Glomerular endothelial cell (primary cell): ENCODE data around the gene NFIA. TPM values are rescaled to one million over a fixed set of nuclear protein-coding genes. Genes with fewer than 3 reads are reported as not detected.

Experiments used
- DNase-seq: peaks from one replicate; pipeline ENCODE4 v3.0.0-alpha.2; 2011; ENCODE audit warnings: low read depth, low spot score; ENCODE audit errors: extremely low read depth
- total RNA-seq: library from RNA; depleted of rRNA; stranded (reverse); fragments of >200 nt; gene quantifications from 2 replicates; pipeline ENCODE4 v1.2.3, GENCODE V29; 2015

NFIA gene
- total RNA-seq, 1 donor from 2014 or later, result 18.4 TPM

DNA sequence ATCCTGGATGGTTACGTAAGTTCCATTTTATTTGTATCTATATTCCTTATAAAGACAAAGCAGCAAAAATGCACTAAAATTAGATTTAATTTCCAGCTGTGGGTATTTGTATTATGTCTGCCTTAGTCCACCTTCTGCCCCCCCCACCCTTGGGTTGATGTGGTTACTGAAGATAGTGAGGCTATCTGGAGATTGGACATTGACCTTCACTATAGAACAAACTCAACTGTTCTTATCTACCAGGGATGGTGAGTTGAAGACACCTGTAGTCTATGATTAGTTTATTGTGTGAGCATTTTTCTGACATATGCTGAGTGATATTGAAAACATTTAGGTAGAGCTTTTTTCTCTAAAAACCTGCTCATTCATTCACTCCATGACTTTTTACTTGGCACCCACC, 122.2 kb downstream of the NFIA start:
- no peak for DNase-seq

DNA sequence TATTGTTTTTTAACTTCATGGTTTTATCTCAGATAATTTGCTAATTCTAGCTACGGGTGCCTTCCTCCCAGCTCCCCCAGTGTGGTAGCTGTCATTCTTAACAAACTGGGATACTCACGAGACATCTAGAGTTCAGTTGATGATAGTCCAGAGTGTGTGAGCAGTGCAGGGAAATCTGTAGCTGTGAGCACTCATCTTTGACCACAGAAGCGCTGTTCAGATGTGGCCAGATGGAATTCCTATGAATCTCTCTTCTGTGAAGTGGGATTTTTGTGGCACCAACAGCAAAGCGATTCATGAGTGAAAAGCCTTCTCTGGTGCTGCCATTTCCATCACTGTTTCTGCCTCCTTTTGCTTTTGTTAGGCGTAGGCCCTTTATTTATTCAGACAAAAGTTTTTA, 125.1 kb downstream of the NFIA start:
- no peak for DNase-seq

DNA sequence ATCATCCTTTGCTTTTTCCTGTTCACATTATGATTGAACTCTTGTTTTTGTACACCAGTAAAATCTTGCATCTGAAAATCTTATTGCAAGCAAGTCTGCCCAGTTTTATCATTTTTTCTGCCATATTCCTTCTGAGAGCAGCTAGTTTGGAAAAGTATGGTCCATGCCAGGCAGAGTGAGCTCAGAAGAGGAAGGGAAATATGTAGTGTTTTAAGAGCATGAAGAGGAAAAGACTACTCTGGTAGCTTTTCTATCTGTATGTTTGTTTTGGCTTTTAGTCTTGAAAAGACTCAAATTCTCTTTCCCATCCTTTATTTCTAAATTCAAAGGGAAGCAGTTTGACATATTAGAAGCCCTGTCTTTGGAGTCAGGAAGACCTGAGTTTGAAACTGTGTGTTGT, 125.8 kb downstream of the NFIA start:
- DNase-seq, result no peak

DNA sequence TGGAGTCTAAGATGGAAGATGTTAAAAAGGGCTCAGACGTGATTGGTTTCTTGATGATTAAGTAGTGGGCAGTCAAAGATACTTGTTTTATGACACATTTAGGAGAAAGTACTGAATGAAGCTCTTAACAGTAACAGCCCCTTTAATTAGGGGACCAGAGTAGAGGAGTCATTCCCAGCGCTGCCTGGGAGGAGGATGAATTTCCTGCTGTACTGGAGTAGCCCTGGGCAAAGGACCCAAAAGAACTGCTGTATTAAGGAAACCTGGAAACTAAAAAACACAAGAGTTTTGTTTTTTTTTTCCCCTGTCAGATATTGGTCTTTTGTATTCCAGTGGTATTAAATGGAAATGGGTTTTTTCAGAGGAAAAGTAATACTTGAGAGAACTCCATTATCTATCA, 126.5 kb downstream of the NFIA start:
- DNase-seq, result no peak

DNA sequence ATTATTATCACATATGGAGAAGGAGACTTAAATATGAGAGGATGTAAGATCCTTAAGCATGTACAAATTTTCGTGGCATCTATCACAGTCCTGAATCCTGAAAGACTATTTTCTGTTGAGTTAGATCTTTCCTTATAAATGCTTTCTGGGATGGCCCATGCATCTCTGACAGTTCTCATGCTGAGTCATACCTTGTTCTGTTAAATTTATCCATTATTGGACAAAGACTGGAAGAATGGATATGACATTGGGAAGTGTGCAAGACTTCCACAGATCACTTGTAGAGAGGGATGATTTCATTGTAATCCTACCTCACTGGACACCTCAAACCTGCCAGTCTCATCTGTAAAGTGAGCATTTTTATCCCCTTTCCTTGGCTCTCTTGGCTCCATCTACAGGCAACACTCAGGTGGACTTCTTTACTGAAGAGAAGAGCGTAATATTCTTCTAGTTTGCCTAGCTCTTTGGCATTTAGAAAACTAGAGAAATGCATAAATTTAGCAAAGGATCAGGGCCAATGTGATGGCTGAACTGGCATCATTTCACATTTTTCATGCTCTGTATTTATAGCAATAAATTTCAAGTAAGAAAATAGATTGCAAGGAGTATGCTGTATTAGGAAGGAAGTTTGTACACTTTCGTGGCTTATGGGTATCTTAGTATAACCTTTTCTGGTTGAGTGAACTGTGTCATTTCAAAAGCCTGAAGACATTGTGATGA, 128.2 kb downstream of the NFIA start:
- DNase-seq, result no peak

DNA sequence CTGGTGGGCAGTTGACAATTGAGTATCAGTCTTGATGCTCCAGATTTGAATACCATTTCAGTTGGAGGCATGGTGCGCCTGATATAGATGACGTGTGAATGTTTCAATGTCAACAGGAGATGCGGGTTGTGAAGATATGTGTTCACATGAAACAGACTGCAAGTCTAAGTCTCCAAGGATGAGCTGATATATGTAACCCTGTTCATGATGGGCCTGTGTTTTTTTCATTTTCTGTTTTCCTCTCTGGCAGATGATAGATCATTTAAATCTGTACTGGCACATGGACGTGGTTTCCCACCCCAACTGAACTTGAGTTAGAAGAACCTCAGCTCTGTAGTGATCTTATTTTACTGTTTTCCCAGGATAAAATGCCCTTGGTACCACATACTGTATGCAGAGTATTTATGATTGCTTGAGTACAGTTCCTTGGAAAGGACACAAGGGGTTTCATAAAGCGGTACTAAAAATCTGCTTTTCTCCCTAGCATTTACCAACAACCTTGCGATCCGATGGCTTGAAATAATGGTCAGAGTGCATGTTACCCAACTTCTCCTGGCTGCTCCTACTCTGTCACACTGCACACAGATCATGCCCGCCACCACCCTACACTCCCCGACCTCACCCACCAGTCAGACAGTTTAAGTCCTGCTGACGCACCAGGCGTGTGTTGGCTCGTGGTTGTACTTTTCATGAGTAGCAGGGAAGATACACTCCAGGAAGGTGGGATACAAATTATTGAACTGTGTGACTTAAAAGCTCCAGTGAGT, 131.1 kb downstream of the NFIA start:
- DNase-seq, result no peak

DNA sequence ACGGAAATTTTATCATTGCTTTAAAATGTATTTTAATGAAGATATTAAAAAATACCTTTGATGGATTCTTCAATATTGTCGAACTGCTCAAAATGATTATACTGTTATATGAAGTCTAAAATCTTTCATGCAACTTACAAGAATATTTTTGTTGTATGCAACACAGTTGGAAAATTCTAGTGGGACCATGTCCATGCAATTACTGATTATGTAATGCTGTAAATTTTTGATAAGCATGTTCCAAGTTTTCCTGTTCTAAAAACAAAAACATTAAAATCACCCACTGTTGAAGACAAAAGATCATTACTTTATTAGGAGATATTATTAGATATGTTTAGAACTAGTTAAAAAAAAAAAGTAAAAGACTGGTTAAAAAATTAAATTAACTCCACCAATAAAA, 132.8 kb downstream of the NFIA start:
- DNase-seq, result no peak

DNA sequence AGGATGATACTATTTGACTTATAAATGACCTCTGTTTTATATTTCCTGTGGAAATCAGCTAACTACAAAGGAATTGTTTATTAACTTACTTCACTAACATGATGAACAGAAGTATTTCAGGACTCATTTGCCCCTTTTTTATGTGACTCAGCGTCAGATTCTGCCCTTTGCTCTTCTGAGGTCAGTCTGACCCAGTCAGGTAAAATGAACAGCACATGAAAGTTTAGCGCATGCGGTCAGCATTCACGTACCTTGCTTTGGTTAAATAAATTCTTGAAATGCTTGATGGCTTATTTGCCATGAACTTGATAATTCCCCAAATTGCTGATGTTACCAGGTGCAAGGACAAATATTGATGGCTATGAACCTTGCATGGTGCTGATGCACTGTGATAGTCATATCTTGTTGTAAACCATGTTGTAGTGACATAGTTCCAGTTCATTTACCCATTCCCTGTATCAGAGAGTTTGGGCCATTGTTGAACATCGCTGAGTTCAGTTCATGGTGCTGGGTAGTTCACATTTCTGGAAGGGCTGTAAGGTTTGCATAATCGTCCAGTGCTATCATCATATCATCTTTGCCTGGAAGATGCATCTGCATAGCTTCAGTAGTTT, 133.4 kb downstream of the NFIA start:
- no peak for DNase-seq

DNA sequence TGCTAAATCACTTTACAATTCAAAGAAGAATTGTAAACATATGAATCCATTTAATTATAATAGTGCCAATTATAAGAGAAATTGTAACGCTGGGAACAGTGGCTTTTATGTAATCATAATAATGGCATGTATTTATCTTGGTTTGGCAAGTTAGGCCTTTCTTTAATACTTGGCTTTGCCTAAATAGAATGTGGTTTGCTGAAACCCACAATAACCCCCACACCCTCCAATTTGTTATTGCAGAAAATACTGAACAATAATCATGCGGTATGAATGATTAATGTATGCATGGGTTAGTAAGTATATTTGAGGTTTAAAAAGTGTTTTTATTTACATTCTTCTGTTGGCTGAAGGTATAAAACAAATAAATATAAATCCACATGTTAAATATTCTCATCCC, 138.2 kb downstream of the NFIA start:
- DNase-seq, result no peak

DNA sequence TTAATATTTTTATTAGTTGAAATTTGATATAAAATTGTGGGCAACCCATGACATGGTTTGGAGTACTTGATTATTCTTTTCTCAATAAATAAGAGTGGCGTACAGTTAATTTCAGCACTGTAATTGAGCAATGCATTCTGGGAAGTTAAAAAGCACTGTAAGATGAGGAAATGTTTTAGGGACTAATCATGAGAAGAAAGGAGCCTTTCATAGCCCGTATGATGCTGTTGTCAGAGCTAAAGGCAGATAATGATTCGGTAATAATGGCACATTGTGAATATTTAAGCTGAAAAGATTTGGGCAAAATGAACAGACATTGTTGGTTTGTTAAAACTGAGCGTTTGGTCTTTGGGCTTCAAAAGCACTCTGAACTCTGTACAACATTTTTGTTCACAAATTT, 139.3 kb downstream of the NFIA start:
- no peak for DNase-seq

DNA sequence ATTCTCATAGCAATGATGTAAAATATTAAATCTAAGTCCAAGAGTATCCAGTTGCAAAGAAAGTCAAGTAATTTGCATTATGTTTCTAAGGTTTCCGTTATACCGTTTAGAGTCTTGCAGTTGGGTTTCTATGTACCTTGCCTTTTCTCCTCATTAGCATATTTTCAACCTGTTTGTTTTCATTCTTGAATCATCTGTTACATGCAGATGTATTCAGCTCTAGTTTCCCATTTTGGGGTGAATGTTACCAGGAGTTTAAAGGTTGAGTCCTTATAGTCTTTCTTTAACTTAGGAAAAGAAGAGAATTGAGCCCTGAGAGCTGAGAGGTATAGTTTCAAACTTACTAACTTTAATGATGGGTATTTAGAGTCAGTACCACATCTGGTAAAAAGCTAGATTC, 139.9 kb downstream of the NFIA start:
- no peak for DNase-seq

DNA sequence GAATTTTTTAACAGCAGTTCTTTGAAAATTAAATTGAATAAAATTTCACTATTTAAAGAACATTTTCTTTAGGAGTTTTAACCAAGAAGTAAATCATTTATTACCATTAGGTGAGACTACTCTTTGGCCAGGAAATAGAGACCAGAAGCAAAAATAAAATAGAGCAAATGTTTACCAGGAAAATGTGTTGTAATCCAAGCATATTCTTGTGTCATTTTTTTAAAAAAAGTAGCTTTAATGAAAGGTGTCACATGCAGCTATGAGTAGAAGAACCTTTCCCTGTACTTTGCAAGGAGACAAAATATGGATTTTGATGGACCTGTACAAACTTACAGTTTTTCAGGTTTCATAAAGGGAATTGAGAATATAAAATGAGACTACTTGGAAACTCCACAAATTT, 140.8 kb downstream of the NFIA start:
- DNase-seq, result no peak

DNA sequence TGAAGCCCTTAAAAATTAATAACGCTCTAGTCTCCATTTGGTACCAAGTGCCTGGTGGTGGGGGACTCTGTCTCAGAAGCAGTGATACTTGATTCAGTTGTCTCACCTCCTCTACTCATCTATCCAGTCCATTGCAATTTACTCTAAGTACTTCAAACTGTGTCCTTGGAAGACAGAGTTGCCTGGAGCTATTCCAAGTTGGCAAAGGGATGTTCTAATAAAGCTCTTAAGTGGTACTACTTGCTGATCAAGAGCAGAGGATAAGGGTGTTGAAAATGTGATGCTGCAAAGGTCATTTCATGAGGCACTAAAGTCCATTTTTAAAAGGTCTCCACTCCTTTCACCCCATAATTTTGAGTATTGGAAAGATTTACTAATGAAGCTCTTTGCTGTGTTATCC, 142.2 kb downstream of the NFIA start:
- DNase-seq, result no peak

DNA sequence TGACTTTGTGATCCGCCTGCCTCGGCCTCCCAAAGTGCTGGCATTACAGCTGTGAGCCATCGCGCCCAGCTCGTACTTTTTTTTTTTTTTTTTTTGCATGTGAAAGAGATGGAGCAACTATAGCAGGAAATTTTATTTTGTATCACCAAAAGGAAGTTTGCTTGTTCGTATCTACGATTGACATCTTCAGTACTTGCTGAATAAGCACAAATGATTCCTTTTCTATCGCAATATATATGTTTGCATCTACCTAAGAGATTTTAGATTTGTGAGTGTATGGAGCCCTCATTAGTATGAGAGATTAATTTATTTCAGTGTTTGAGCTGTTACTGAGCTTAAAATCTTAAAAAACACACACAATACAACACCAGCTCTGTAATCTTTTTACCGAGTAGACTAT, 143.1 kb downstream of the NFIA start:
- no peak for DNase-seq

DNA sequence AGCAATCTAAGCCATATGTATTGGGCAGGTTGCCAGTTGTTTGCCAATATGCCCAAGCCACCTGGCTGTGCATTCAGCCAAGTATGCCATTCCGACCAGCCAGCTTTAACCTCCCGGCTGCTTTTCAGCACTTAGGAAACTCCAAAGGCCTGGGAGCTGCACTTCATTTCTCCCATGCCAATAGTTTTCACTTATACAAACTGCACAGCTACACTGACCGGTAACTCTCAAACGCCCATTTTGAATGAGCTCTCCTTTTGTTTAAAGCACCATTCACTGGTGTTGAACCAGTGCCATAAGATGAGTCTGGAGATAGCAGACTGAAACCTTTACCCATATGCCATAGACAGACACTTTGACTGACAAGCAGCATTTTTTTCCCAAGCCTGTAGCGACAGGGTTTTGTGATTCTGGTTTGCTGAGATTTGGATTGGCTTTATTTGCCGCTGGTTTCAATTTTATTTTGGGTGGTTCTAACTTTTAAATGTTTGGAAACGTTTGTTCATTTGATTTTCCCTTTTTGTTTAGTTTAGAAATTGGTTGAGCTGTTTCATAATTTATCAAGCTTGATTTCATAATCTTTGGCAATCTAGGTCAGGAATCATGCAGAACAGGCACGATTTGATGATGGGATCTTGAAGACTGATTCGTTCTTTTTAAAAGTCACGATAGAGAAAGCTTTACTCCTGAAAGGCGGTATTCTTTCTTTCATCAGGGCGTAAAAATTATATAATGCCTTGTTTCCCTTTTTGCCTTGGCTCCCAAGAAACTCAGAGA, 144.6 kb downstream of the NFIA start:
- DNase-seq, result no peak

DNA sequence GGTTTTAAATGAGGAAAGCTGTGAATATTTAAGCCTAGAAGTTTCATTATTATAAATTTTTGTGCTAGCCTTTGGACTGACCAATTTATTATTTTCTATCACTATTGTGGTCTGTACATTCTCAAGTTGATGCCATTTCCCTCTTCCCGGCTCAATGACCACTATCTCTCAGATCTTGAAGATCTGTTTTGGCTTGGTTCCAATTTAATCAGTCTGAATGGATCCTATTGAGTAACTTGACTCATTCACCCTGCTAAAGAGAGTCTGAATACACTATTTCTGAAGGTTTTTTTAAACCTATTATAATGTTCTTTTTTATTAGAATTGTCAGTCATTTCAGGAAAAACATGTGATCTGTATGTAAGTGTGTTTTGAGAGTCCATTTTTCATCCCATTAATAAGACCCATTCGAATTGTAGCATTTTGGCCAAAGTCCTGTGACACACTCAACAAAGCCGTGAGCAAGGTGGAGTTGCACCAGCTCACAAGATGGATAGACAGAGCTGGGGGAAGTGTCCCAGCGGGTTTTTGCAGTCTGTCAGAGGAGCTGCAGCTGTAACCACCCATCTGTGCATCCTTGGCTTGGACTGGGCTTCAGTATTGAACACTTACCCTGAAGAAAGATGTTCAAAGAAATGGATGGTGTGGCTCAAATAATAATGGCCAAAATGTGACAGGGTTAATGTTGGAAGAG, 145.6 kb downstream of the NFIA start:
- no peak for DNase-seq

DNA sequence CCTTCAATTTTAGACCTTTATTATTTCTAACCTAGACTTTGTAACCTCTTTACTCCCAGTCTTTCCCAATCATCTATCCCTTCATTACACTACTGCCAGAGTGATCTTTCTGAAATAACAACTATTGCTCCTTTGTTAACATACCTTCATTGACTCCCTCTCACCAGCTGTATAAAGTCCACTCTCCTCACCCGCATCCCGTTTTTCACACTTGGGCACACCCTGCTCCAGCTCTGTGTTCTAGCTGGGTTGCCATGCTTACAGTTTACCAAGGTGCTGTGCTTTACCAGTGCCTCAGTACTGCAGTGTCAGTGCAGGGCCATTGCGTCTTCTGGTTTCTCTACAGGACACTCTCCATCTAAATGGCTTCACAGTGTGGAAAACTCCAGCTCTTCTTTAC, 148.2 kb downstream of the NFIA start:
- no peak for DNase-seq

DNA sequence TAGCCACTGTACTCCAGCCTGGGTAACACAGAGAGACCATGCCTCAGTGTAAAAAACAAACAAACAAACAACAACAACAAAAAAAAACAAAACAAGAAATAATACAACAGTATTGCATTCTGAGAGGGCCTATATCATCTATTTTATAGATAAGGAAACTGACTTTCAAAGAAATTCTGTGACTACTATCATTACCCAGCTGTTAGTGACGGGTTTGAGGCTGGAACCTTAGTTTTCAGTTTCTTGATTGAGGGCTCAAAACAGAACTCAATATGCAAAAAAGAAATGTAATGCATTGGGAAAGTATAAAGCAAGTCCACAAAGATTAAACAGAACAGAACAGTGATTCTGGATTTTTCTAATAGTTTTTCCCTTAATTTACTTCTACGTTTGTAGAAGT, 149.4 kb downstream of the NFIA start:
- no peak for DNase-seq

DNA sequence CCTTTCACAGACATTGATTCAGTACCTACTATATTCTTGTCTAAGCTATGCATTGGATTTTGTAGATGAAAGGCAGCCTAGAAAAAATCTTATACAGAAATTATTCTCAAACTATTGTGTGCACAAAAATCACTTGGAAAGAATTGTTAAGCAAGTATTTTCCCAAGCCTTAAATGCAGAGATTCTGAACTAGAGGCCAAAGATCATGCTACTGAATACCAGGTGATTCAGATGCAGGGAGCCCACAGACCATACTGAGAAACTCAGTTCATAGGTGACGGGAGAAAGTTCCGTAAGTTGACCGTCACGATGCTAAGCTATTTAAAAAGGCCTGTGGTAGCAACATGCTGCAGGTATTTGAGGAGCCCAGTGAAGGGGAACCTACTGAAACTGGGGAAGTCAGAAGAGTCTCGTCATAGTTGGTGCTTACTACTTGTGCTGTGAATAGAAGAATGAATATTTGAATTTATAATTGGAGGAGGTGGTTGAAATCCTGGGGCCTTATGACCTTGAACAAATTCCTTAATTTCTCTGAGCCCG, 150.8 kb downstream of the NFIA start:
- DNase-seq, result no peak

DNA sequence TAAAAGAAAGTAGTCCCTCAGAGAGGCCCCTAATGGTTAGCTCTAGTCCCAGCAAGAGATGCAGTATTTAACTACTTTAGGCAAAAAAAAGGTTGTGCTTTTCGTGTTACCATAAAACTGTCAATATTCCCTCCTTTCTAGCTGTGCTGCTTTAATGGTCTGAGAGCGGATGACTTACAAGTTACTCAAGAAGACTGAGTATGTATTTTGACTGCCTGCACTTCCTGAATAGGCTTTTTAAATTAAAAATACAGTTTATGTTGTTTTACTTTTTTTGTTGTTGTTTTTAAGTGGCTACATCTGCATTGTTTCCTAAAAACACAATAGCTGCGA, 152.2 kb downstream of the NFIA start:
- DNase-seq, result no peak

DNA sequence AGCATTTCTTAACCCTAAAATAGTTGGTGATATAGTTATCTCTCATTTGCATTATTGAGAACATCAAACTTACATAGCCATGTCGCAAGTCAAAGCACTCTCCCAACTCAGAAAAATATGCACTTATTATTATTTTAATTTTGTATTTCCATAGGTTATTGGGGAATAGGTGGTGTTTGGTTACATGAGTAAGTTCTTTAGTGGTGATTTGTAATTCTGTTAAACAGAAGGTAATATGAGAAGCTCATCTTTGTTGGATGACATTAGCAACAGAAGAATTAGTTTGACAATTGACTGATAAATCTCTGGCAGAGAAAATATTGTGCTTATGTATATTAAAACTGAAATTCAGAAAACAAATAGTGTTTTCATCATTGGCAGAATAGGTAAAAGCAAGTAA, 154.8 kb downstream of the NFIA start:
- no peak for DNase-seq
